ENCODE results near the gene TECPR2.

TECPR2 gene

GRCh38 chr14:102387086-102387485 is 24.3 kb downstream of the TECPR2 start:
- no peak for TF ChIP-seq TAF1 (IDR thresholded peaks at IDR 0.05; ENCODE audit: borderline replicate concordance, low read depth, low read length)
- no peak for TF ChIP-seq POLR2A (IDR thresholded peaks at IDR 0.05; ENCODE audit: low read depth, low read length)
- DNase-seq (ENCODE audit: insufficient read length), result no peak
- FAIRE-seq, result no peak

DNA sequence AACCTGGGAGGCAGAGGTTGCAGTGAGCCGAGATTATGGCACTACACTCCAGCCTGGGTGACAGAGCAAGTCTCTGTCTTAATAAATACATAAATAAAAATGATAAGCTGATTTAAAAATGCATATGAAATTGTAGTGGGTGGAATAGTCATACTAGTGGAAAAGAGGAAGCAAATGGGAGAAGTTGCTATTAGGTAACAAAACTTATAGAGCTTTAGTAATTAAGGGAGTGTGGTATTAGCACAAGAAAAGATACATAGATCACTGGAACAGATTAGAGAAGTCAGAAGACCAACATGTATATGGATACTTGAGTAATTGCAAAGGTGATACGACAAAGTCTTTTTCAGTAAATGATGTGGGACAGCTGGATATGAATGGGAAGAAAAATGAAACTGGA is 26.5 kb downstream of the TECPR2 start:
- no peak for DNase-seq (ENCODE audit: insufficient read length)
- FAIRE-seq, result no peak
- no peak for TF ChIP-seq TAF1 (IDR thresholded peaks at IDR 0.05; ENCODE audit: borderline replicate concordance, low read depth, low read length)
- TF ChIP-seq POLR2AphosphoS5 (IDR thresholded peaks at IDR 0.05; ENCODE audit: low read depth, low read length), result no peak
- TF ChIP-seq POLR2A (IDR thresholded peaks at IDR 0.05; ENCODE audit: low read depth, low read length), result no peak

DNA sequence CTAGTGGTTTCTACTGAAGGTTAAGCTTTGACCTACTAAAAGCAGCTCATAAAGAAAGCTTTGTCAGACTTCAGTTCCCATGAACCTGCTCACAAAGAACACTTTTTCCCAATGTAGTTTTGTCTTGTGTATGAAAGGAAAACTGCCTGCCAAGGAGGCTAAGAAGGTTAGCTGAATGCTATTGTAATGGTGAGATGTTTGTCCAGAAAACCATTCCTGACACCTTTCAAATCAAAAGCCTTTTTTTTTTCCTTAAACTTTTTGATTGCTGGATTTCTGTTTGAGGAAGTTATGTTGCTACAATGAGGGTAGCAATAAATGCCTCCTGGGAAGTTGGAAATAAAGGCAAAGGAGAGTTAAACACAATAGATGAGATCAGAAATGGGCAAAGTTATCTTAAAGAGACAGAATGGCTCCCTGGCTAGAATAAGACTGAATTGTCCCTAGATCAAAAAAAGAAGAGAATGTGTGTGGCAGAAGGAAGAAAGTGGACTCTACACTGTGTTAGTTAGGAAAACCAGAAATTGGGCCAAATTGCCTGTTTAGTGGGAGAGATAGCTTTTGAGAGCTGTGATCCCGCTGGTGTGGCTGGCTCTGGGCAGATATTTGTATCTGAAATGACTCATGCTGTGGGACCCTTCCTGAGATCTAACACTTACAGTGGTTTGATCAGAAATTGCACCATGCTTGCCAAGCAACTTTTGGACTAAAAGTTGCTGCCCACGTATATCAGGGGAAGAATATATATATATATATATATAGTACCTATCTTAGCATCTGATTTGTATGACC is 27.5 kb downstream of the TECPR2 start:
- DNase-seq (ENCODE audit: insufficient read length), result no peak
- TF ChIP-seq POLR2A (IDR thresholded peaks at IDR 0.05; ENCODE audit: low read depth, low read length) (no peak), POLR2AphosphoS5 (IDR thresholded peaks at IDR 0.05; ENCODE audit: low read depth, low read length) (no peak), TAF1 (IDR thresholded peaks at IDR 0.05; ENCODE audit: borderline replicate concordance, low read depth, low read length) (no peak)
- no peak for FAIRE-seq

DNA sequence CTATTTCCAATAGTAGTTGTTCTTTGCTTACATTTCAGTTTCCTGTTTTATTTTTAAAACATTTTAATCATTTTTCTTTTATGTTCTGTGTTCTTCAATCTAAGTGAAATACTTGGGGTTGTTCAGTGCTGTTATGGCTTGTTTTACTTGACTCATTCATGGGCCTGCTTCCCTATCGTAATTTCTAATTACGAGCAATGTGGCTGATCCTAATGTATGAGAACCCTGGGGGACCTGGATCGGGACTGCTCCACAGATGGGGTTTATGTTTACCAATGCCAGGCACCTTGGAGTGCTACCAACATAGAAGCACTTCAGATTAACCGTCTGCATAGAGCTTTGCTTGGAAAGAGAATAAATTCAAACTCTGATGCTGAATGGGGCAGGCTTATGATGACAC is 29.8 kb downstream of the TECPR2 start:
- DNase-seq (ENCODE audit: insufficient read length) (no peak), FAIRE-seq (no peak)
- TF ChIP-seq TAF1 (IDR thresholded peaks at IDR 0.05; ENCODE audit: borderline replicate concordance, low read depth, low read length), result no peak
- no peak for TF ChIP-seq POLR2A (IDR thresholded peaks at IDR 0.05; ENCODE audit: low read depth, low read length)
- TF ChIP-seq POLR2AphosphoS5 (IDR thresholded peaks at IDR 0.05; ENCODE audit: low read depth, low read length), result no peak

DNA sequence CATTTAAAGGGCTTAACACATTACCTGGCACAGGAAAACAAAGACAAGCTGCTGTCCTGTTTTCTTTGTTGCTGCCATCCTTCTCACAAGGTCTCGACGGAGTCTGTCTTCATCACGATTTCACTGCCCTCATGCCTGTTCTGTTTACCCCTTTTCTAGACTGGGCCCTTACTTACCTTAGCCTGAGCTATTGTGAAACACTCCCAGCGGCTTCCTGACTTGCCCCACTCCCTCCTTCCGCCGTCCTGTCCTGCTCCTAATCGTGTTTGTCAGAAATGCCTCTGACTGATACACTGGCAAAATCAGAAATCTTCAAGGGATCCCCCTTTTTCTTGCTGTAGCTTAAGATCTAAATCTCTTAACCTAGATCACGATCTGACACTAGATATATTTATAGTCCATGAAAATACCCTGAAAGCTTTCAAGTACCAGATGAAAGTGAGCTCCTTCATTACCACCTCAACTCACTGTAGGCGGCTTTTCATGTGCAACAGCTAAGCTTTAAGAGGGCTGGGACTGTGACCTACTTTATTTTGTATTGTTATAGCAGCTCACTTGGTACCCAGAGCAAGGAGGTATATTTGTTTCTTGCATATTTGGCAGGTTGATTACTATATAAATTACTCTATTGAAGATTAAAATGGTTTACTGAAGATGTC is 32.1 kb downstream of the TECPR2 start:
- DNase-seq (ENCODE audit: insufficient read length), result no peak
- no peak for FAIRE-seq
- TF ChIP-seq POLR2A (IDR thresholded peaks at IDR 0.05; ENCODE audit: low read depth, low read length) (no peak), TAF1 (IDR thresholded peaks at IDR 0.05; ENCODE audit: borderline replicate concordance, low read depth, low read length) (no peak), POLR2AphosphoS5 (IDR thresholded peaks at IDR 0.05; ENCODE audit: low read depth, low read length) (no peak)

- TF ChIP-seq POLR2A (IDR thresholded peaks at IDR 0.05; ENCODE audit: low read depth, low read length), result no peak
- TF ChIP-seq POLR2AphosphoS5 (IDR thresholded peaks at IDR 0.05; ENCODE audit: low read depth, low read length), result no peak
- no peak for TF ChIP-seq TAF1 (IDR thresholded peaks at IDR 0.05; ENCODE audit: borderline replicate concordance, low read depth, low read length)
- DNase-seq (ENCODE audit: insufficient read length), result no peak
- no peak for FAIRE-seq
Measured at GRCh38 chr14:102396521-102396920, 33.8 kb downstream of the TECPR2 start.

DNA sequence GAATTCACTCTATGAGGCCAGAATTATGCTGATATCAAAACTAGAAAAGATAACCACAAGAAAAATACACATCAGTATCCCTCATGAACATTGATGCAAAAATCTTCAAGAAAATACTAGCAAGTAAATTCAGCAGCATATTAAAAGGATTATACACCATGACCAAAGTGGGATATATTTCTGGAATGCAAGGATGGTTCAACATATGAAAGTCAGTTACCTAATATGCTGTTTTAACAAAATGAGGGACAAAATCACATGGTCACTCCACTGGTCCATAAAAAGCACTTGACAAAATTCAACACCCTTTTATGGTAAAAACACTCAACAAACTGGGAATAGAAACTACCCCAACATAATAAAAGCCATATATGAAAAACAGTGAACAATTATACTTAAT is 40.3 kb downstream of the TECPR2 start:
- no peak for TF ChIP-seq TAF1 (IDR thresholded peaks at IDR 0.05; ENCODE audit: borderline replicate concordance, low read depth, low read length)
- TF ChIP-seq POLR2A (IDR thresholded peaks at IDR 0.05; ENCODE audit: low read depth, low read length), result no peak
- TF ChIP-seq POLR2AphosphoS5 (IDR thresholded peaks at IDR 0.05; ENCODE audit: low read depth, low read length), result no peak
- FAIRE-seq, result no peak
- DNase-seq (ENCODE audit: insufficient read length), result no peak

GRCh38 chr14:102407258-102407657 is 44.5 kb downstream of the TECPR2 start:
- DNase-seq (ENCODE audit: insufficient read length) (no peak), FAIRE-seq (no peak)
- TF ChIP-seq POLR2AphosphoS5 (IDR thresholded peaks at IDR 0.05; ENCODE audit: low read depth, low read length) (no peak), TAF1 (IDR thresholded peaks at IDR 0.05; ENCODE audit: borderline replicate concordance, low read depth, low read length) (no peak), POLR2A (IDR thresholded peaks at IDR 0.05; ENCODE audit: low read depth, low read length) (no peak)

GRCh38 chr14:102408724-102409123 is 46.0 kb downstream of the TECPR2 start:
- FAIRE-seq (no peak), DNase-seq (ENCODE audit: insufficient read length) (no peak)
- no peak for TF ChIP-seq TAF1 (IDR thresholded peaks at IDR 0.05; ENCODE audit: borderline replicate concordance, low read depth, low read length)
- TF ChIP-seq POLR2AphosphoS5 (IDR thresholded peaks at IDR 0.05; ENCODE audit: low read depth, low read length), result no peak
- no peak for TF ChIP-seq POLR2A (IDR thresholded peaks at IDR 0.05; ENCODE audit: low read depth, low read length)

DNA sequence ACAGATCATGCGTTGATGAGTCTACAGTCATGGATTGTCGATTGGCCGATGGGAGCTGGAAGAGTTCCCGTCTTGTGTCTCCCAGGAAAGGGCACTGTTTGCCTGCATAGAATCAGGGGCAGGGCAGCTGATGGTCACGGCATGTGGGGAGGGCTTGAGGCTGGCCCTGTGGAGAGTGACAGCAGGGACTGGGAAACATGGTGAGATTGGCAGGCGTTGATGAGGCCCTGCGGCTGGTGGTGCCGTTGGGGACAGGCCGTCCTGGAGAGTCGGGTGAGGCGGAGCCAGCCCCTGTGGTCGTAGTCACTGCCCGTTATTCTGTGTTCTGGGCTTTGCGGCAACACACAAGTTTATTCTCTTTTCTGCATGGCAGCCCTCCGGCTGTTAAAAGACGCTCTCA is 52.9 kb downstream of the TECPR2 start:
- FAIRE-seq (no peak), DNase-seq (ENCODE audit: insufficient read length) (no peak)
- TF ChIP-seq POLR2A (IDR thresholded peaks at IDR 0.05; ENCODE audit: low read depth, low read length), result no peak
- no peak for TF ChIP-seq TAF1 (IDR thresholded peaks at IDR 0.05; ENCODE audit: borderline replicate concordance, low read depth, low read length)
- TF ChIP-seq POLR2AphosphoS5 (IDR thresholded peaks at IDR 0.05; ENCODE audit: low read depth, low read length), result no peak

DNA sequence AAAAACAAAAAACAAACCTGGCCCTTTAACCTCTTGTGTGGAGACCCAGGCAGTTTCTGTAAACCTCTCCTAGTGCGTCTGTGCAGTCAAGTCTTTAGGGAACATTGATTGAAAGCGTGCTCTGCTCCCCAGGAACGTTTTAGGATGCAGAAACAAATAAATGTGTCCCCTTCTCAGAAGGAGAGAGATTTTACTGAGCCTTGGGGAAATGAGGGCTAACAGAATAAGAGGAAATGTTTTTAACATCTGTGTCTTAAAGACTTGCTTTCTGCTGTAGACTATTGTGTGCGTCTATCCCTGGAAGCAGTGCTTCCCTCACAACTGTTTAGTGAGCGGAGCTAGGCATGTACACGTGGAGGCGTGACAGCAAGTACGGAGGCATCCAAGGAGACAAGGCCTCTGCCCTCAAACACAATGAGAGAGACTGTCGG is 54.3 kb downstream of the TECPR2 start:
- no peak for TF ChIP-seq POLR2AphosphoS5 (IDR thresholded peaks at IDR 0.05; ENCODE audit: low read depth, low read length)
- TF ChIP-seq POLR2A (IDR thresholded peaks at IDR 0.05; ENCODE audit: low read depth, low read length), result no peak
- TF ChIP-seq TAF1 (IDR thresholded peaks at IDR 0.05; ENCODE audit: borderline replicate concordance, low read depth, low read length), result no peak
- DNase-seq (ENCODE audit: insufficient read length) (no peak), FAIRE-seq (no peak)

- TF ChIP-seq POLR2A (IDR thresholded peaks at IDR 0.05; ENCODE audit: low read depth, low read length) (no peak), POLR2AphosphoS5 (IDR thresholded peaks at IDR 0.05; ENCODE audit: low read depth, low read length) (no peak), TAF1 (IDR thresholded peaks at IDR 0.05; ENCODE audit: borderline replicate concordance, low read depth, low read length) (no peak)
- FAIRE-seq (no peak), DNase-seq (ENCODE audit: insufficient read length) (no peak)
Measured at GRCh38 chr14:102417646-102418045, 54.9 kb downstream of the TECPR2 start.

Data from GM12892 (cell line).